ENCODE measurements around the gene ATP9A. TPM values are rescaled to one million over a fixed set of nuclear protein-coding genes. Genes with fewer than 3 reads are reported as not detected.

Gene ATP9A
- total RNA-seq, 2 experiments from 2014 or later, result 0.11 to 0.19 TPM

- Mint-ChIP-seq H3K36me3 (ENCODE audit: low read depth) (no peaks in the 10 kb centered on the region), H3K4me3 (no peak overlapping the region), H3K4me1 (ENCODE audit: low read depth) (no peaks in the 10 kb centered on the region), H3K27ac (no peak overlapping the region), H3K27me3 (peaks cover 8% of the 10 kb centered on the region), H3K9me3 (no peaks in the 10 kb centered on the region)
- no peaks in the 10 kb centered on the region for H3K4me1 ChIP-seq (ENCODE audit: insufficient read depth, low read length)
- no peaks in the 10 kb centered on the region for H3K36me3 ChIP-seq (ENCODE audit: insufficient read depth, low read length)
- peaks cover 0 to 2% of the 10 kb centered on the region in 2 experiments for H3K27me3 ChIP-seq (ENCODE audit: control insufficient read depth in 1 of 2, insufficient read depth in 2 of 2, low read length in 2 of 2)
- ChIA-PET CTCF (no interaction called here), POLR2A (no interaction called here)
- no peaks in the 10 kb centered on the region for H3K9me3 ChIP-seq (ENCODE audit: control insufficient read depth in 1 of 2, insufficient read depth in 1 of 2, low read length in 2 of 2)
- DNase-seq (no peak), ATAC-seq (ENCODE audit: poor library complexity) (no peak)
- intact Hi-C loops (cut with DNase I, micrococcal nuclease), result loop anchor here in 1 of 2 experiments (5.0 kb wide), 1 partner anchor 660 kb away; no protein-coding TSS in a partner anchor
- TF ChIP-seq CTCF (IDR thresholded peaks at IDR 0.05), result no peak
- H3K27ac ChIP-seq (ENCODE audit: low read depth in 1 of 2, low read length in 2 of 2), result no peak overlapping the region
- no peak overlapping the region for H3K4me3 ChIP-seq (ENCODE audit: low read length)
Measured at GRCh38 chr20:51641866-51642265, 126.3 kb downstream of the ATP9A start.

GRCh38 chr20:51640743-51641142 is 127.4 kb downstream of the ATP9A start:
- no peak overlapping the region for H3K4me3 Mint-ChIP-seq
- no peaks in the 10 kb centered on the region for H3K4me1 Mint-ChIP-seq (ENCODE audit: low read depth)
- Histone ChIP-seq H3K36me3 (ENCODE audit: insufficient read depth, low read length) (no peaks in the 10 kb centered on the region), H3K4me1 (ENCODE audit: insufficient read depth, low read length) (no peaks in the 10 kb centered on the region), H3K4me3 (ENCODE audit: low read length) (no peak overlapping the region), H3K9me3 (ENCODE audit: control insufficient read depth in 1 of 2, insufficient read depth in 1 of 2, low read length in 2 of 2) (no peaks in the 10 kb centered on the region), H3K27me3 (ENCODE audit: control insufficient read depth in 1 of 2, insufficient read depth in 2 of 2, low read length in 2 of 2) (peaks cover 0 to 2% of the 10 kb centered on the region in 2 experiments), H3K27ac (ENCODE audit: low read depth in 1 of 2, low read length in 2 of 2) (no peak overlapping the region)
- ATAC-seq (ENCODE audit: poor library complexity) (no peak), DNase-seq (no peak)
- H3K27me3 Mint-ChIP-seq, result peaks cover 8% of the 10 kb centered on the region
- H3K9me3 Mint-ChIP-seq, result no peaks in the 10 kb centered on the region
- H3K27ac Mint-ChIP-seq, result no peak overlapping the region
- TF ChIP-seq CTCF (IDR thresholded peaks at IDR 0.05), result no peak
- no peaks in the 10 kb centered on the region for H3K36me3 Mint-ChIP-seq (ENCODE audit: low read depth)
- ChIA-PET CTCF (no interaction called here), POLR2A (no interaction called here)
- intact Hi-C loops (cut with DNase I, micrococcal nuclease), result loop anchor here in 1 of 2 experiments (5.0 kb wide), 1 partner anchor 662 kb away; no protein-coding TSS in a partner anchor

GRCh38 chr20:51639206-51639832 is 128.9 kb downstream of the ATP9A start:
- DNase-seq (peak; percentile 15 to 64 (median 30)), ATAC-seq (ENCODE audit: poor library complexity) (no peak)
- Histone ChIP-seq H3K27ac (ENCODE audit: low read depth in 1 of 2, low read length in 2 of 2) (no peak overlapping the region), H3K4me1 (ENCODE audit: insufficient read depth, low read length) (no peaks in the 10 kb centered on the region), H3K27me3 (ENCODE audit: control insufficient read depth in 1 of 2, insufficient read depth in 2 of 2, low read length in 2 of 2) (peaks cover 0 to 4% of the 10 kb centered on the region in 2 experiments), H3K4me3 (ENCODE audit: low read length) (no peak overlapping the region), H3K9me3 (ENCODE audit: control insufficient read depth in 1 of 2, insufficient read depth in 1 of 2, low read length in 2 of 2) (no peaks in the 10 kb centered on the region), H3K36me3 (ENCODE audit: insufficient read depth, low read length) (no peaks in the 10 kb centered on the region)
- intact Hi-C loops (cut with DNase I, micrococcal nuclease), result loop anchor here (1.0 to 2.0 kb wide), 2 partner anchors 443 to 444 kb away; no protein-coding TSS in a partner anchor
- H3K36me3 Mint-ChIP-seq (ENCODE audit: low read depth), result no peaks in the 10 kb centered on the region
- no peaks in the 10 kb centered on the region for H3K4me1 Mint-ChIP-seq (ENCODE audit: low read depth)
- CTCF ChIA-PET, result interaction anchor here (1.6 kb wide), 1 partner anchor 280 kb away, joined by 4 read pairs; no protein-coding TSS in a partner anchor
- no peaks in the 10 kb centered on the region for H3K9me3 Mint-ChIP-seq
- H3K27ac Mint-ChIP-seq, result no peak overlapping the region
- peak; percentile 52 for TF ChIP-seq CTCF (IDR thresholded peaks at IDR 0.05)
- no peak overlapping the region for H3K4me3 Mint-ChIP-seq
- POLR2A ChIA-PET, result no interaction called here
- H3K27me3 Mint-ChIP-seq, result peaks cover 8% of the 10 kb centered on the region

Data from CD4-positive, alpha-beta T cell (primary cell).